PC-9 (cell line): Measurements from ENCODE around the gene SPATA17. TPM values are rescaled to one million over a fixed set of nuclear protein-coding genes. Genes with fewer than 3 reads are reported as not detected.

Source experiments
- BruUV-seq: library from RNA; stranded (reverse); fragments of 400-500 nt; replicated peaks from 2 replicates; lab custom pipeline; 2021; lab: Mats Ljungman, UMichigan
- CTCF ChIA-PET: fragments of 300-600 bp; sonication (Branson Sonifier 250); formaldehyde crosslinking; loops from one replicate; lab custom pipeline; 2022; ENCODE audit warnings: antibody characterized with exemption; lab: Charles Lee
- POLR2A ChIA-PET: fragments of 300-600 bp; sonication (Branson Sonifier 250); formaldehyde crosslinking; loops from one replicate; lab custom pipeline; 2022; ENCODE audit warnings: antibody characterized with exemption; ENCODE audit not compliant: unreplicated experiment; lab: Charles Lee
- DNase-seq, 2 experiments: peaks; one replicate each; pipeline versions ENCODE4 v3.0.0 to v3.0.0-alpha.2; 2015 to 2022; ENCODE audit warnings: mixed read lengths in 1 of 2
- H2AFZ ChIP-seq: fragments of 200-600 bp; sonication (generic); 2 replicates; pipeline ENCODE4 v1.8.1; 2017; ENCODE audit warnings: antibody characterized with exemption
- H3F3A ChIP-seq: fragments of 200-600 bp; sonication (generic); 2 replicates; pipeline ENCODE4 v1.8.1; 2017; ENCODE audit warnings: antibody characterized with exemption, mild to moderate bottlenecking, low read depth; ENCODE audit not compliant: insufficient read depth
- H3K27ac ChIP-seq: fragments of 200-600 bp; sonication (generic); 2 replicates; pipeline ENCODE4 v1.6.1; 2016; ENCODE audit warnings: mixed run types
- H3K27me3 ChIP-seq: fragments of 200-600 bp; sonication (generic); 2 replicates; pipeline ENCODE4 v1.6.1; 2016; ENCODE audit warnings: low read depth, mixed run types; ENCODE audit not compliant: insufficient read depth
- H3K36me3 ChIP-seq: fragments of 200-600 bp; sonication (generic); 2 replicates; pipeline ENCODE4 v1.6.1; 2016; ENCODE audit warnings: low read depth, mixed run types
- H3K4me1 ChIP-seq: fragments of 200-600 bp; sonication (generic); replicated peaks from 2 replicates; pipeline ENCODE4 v1.6.1; 2016; ENCODE audit warnings: mixed run types; ENCODE audit not compliant: insufficient read depth
- H3K4me2 ChIP-seq: fragments of 200-600 bp; sonication (generic); 2 replicates; pipeline ENCODE4 v1.6.1; 2017; ENCODE audit warnings: mixed run types
- H3K4me3 ChIP-seq: fragments of 200-600 bp; sonication (generic); 2 replicates; pipeline ENCODE4 v1.6.1; 2016; ENCODE audit warnings: mixed run types
- H3K79me2 ChIP-seq: fragments of 200-600 bp; sonication (generic); 2 replicates; pipeline ENCODE4 v1.6.1; 2017; ENCODE audit warnings: low read depth, mixed run types
- H3K9me2 ChIP-seq: fragments of 200-600 bp; sonication (generic); 2 replicates; pipeline ENCODE4 v1.8.1; 2017; ENCODE audit warnings: mild to moderate bottlenecking; ENCODE audit not compliant: insufficient read depth
- H3K9me3 ChIP-seq: fragments of 200-600 bp; sonication (generic); 2 replicates; pipeline ENCODE4 v1.8.1; 2016; ENCODE audit warnings: low read depth; ENCODE audit not compliant: insufficient read depth
- H4K20me1 ChIP-seq: fragments of 200-600 bp; sonication (generic); 2 replicates; pipeline ENCODE4 v1.8.1; 2017; ENCODE audit not compliant: insufficient read depth
- EZH2 ChIP-seq: fragments of 200-600 bp; sonication (generic); IDR thresholded peaks from 2 replicates; pipeline ENCODE4 v1.8.0; 2017; ENCODE audit warnings: antibody characterized with exemption, low read depth
- intact Hi-C: fragments of 100-400 bp; cut with micrococcal nuclease; formaldehyde crosslinking; loops from one replicate; pipeline ENCODE4 v1.10.0; 2022; ENCODE audit not compliant: unreplicated experiment
- total RNA-seq: library from RNA; stranded (reverse); gene quantifications from 2 replicates; pipeline ENCODE4 v1.2.3, GENCODE V29; 2021
- TF ChIP-seq, protein P1 (sequence below): fragments of 200-600 bp; sonication (generic); conservative IDR thresholded peaks from 2 replicates; pipeline ENCODE4 v1.6.1; 2017; ENCODE audit warnings: mixed run types, antibody characterized with exemption, mild to moderate bottlenecking, moderate library complexity

Gene SPATA17
- total RNA-seq, 1 experiment from 2014 or later: 8.9 TPM

DNA sequence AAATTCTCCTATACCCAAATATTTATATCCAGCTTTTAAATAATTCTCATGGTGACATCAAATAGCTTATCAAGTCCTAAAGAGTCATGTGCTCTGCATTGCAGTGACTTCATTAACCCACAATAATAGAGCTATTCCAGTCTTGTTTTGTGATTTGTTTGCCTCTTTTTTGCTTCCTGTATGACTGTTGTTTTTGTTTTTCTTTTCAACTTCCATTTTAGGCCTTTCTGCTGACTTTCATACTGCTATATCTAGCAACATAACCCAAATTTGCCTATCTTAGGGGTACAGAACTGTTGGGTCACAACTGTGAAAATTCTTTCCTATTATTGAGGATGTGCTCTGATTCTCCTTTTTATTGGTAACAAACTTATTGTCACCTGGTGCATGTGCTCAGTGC, 30.3 kb downstream of the SPATA17 start:
- no peaks in the 10 kb centered on the region for H3K79me2 ChIP-seq
- 0 out of 2 replicates have a peak, but pooled peaks cover 6% of the 10 kb centered on the region for H3K4me1 ChIP-seq
- DNase-seq: no peak
- no peak overlapping the region for H2AFZ ChIP-seq
- no peaks in the 10 kb centered on the region for H3K27me3 ChIP-seq
- ChIA-PET POLR2A (no interaction called here), CTCF (interaction anchor here (0.6 kb wide), 1 partner anchor 558 kb away, joined by 5 read pairs; no protein-coding TSS in a partner anchor)
- no TSS peak for BruUV-seq
- H3K4me2 ChIP-seq: no peak overlapping the region
- H3K4me3 ChIP-seq: no peak overlapping the region
- no peaks in the 10 kb centered on the region; the same call in 1 of the 2 replicates for H3K9me2 ChIP-seq
- no peaks in the 10 kb centered on the region for H3K36me3 ChIP-seq
- TF ChIP-seq, protein P1, sequence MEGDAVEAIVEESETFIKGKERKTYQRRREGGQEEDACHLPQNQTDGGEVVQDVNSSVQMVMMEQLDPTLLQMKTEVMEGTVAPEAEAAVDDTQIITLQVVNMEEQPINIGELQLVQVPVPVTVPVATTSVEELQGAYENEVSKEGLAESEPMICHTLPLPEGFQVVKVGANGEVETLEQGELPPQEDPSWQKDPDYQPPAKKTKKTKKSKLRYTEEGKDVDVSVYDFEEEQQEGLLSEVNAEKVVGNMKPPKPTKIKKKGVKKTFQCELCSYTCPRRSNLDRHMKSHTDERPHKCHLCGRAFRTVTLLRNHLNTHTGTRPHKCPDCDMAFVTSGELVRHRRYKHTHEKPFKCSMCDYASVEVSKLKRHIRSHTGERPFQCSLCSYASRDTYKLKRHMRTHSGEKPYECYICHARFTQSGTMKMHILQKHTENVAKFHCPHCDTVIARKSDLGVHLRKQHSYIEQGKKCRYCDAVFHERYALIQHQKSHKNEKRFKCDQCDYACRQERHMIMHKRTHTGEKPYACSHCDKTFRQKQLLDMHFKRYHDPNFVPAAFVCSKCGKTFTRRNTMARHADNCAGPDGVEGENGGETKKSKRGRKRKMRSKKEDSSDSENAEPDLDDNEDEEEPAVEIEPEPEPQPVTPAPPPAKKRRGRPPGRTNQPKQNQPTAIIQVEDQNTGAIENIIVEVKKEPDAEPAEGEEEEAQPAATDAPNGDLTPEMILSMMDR: no peak
- TF ChIP-seq EZH2: no peak
- intact Hi-C loops: no loop called here
- no peaks in the 10 kb centered on the region for H3K9me3 ChIP-seq
- no peak overlapping the region for H3K27ac ChIP-seq
- H4K20me1 ChIP-seq: no peaks in the 10 kb centered on the region
- peaks cover 5% of the 10 kb centered on the region; the same call in 1 of the 2 replicates for H3F3A ChIP-seq

DNA sequence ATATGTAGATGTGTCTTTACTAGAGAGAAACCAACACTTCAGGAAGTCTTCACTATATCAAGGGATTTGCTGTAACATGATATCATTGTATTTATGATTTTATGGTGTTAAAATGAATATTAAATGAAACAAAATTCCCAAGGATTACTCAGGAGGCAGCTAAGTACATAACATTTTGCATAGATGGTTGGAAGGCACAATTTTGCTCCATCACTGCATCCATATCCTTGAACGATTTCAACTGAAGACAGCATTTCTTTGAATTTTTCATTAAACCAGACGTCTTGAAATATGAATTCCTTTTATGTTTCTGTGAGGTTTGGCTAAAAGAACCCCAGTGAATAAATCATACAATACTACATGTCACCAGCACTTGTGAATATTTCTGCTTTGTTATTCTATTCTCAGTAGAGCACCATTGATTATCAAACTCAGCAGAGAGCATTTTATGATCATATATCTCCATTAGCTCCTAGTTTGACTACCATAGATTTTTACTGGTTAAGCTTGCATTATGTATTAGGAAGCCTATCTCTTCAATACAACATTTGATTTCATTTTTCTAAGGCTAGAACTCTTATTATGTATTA, 37.3 kb downstream of the SPATA17 start:
- BruUV-seq: no TSS peak
- intact Hi-C loops: no loop called here
- H3K9me3 ChIP-seq: no peaks in the 10 kb centered on the region
- H2AFZ ChIP-seq: no peak overlapping the region
- no peak overlapping the region for H3K4me2 ChIP-seq
- H3K27ac ChIP-seq: no peak overlapping the region
- H4K20me1 ChIP-seq: no peaks in the 10 kb centered on the region
- no peak for DNase-seq
- H3K4me3 ChIP-seq: no peak overlapping the region
- no peaks in the 10 kb centered on the region for H3F3A ChIP-seq
- H3K36me3 ChIP-seq: no peaks in the 10 kb centered on the region
- no peaks in the 10 kb centered on the region for H3K27me3 ChIP-seq
- no peaks in the 10 kb centered on the region; the same call in 1 of the 2 replicates for H3K9me2 ChIP-seq
- no peaks in the 10 kb centered on the region for H3K4me1 ChIP-seq
- no peaks in the 10 kb centered on the region for H3K79me2 ChIP-seq
- POLR2A ChIA-PET: no interaction called here
- TF ChIP-seq EZH2: no peak
- TF ChIP-seq, protein P1: no peak
- CTCF ChIA-PET: no interaction called here

DNA sequence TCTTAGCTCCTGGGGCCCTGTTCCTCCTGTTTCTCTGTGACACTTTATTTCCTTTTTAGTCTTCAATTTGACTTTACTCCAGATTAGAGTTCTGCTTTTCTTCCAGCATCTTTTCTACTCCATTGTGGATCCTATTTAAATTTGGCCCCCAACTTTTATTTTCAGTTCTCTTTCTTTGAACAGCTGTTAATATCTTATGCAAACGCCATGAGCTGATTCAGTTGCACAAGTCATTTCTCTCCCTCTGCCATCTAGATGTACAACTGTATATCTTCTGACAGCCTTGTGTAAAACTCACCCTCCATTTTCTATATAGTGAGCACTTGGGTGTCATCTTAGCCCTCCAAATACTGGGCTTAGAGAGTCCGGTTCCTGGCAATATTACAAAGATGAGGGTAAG, 42.2 kb downstream of the SPATA17 start:
- CTCF ChIA-PET: no interaction called here
- no peaks in the 10 kb centered on the region for H3K9me2 ChIP-seq
- POLR2A ChIA-PET: no interaction called here
- H3F3A ChIP-seq: no peaks in the 10 kb centered on the region
- H3K4me1 ChIP-seq: no peaks in the 10 kb centered on the region
- no peak for TF ChIP-seq EZH2
- TF ChIP-seq, protein P1: no peak
- H4K20me1 ChIP-seq: no peaks in the 10 kb centered on the region
- H3K9me3 ChIP-seq: no peaks in the 10 kb centered on the region
- intact Hi-C loops: no loop called here
- no peak overlapping the region for H3K4me3 ChIP-seq
- H3K36me3 ChIP-seq: no peaks in the 10 kb centered on the region
- H3K79me2 ChIP-seq: no peaks in the 10 kb centered on the region
- BruUV-seq: no TSS peak
- H2AFZ ChIP-seq: no peak overlapping the region
- no peaks in the 10 kb centered on the region for H3K27me3 ChIP-seq
- no peak overlapping the region for H3K27ac ChIP-seq
- no peak for DNase-seq
- H3K4me2 ChIP-seq: no peak overlapping the region
